Body of pancreas (tissue), 4 donors: ENCODE measurements around the gene CARHSP1.
"Not testable (repeated sequence)": the region's sequence is repeated elsewhere in the genome, so short reads cannot be mapped to it uniquely, and the experiment has no call there.

Source experiments
- POLR2A ChIP-seq, 3 donors: fragments of 450-650 bp; IDR thresholded peaks; one replicate each; pipeline ENCODE4 v1.6.1; 2016; ENCODE audit warnings: antibody characterized with exemption in 3 of 3, mild to moderate bottlenecking in 2 of 3
- TF ChIP-seq, protein P1 (sequence below), 7 experiments: fragments of 450-650 bp in 4 of 7; fragments of 200-600 bp in 3 of 7; sonication (generic) in 3 of 7; IDR thresholded peaks; one replicate each; pipeline ENCODE4 v1.5.1; 2016 to 2019; ENCODE audit warnings: antibody characterized with exemption in 7 of 7

DNA sequence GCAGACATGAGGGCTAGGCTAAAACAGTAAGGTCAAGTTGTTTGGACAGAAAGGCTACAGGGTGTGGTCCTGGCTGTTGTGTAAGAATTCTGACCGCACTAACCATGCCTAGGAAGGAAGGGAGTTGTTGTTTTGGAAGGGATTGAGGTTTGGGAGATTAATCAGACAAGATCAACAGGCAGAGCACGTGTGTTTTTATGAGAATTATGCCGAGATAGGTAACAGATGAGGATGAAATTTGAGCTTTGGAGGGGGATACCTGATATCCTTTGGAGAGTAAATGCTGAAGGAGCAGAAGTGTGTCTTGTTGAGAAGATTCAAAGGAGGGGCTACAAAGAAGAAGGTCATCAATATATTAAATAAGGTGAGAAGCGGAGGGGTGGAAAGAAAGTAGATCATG is 26.8 kb downstream of the CARHSP1 start:
- TF ChIP-seq, protein P1, sequence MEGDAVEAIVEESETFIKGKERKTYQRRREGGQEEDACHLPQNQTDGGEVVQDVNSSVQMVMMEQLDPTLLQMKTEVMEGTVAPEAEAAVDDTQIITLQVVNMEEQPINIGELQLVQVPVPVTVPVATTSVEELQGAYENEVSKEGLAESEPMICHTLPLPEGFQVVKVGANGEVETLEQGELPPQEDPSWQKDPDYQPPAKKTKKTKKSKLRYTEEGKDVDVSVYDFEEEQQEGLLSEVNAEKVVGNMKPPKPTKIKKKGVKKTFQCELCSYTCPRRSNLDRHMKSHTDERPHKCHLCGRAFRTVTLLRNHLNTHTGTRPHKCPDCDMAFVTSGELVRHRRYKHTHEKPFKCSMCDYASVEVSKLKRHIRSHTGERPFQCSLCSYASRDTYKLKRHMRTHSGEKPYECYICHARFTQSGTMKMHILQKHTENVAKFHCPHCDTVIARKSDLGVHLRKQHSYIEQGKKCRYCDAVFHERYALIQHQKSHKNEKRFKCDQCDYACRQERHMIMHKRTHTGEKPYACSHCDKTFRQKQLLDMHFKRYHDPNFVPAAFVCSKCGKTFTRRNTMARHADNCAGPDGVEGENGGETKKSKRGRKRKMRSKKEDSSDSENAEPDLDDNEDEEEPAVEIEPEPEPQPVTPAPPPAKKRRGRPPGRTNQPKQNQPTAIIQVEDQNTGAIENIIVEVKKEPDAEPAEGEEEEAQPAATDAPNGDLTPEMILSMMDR (IDR thresholded peaks at IDR 0.05) = not testable (repeated sequence)
- not testable (repeated sequence) for TF ChIP-seq POLR2A (IDR thresholded peaks at IDR 0.05)
